Measurements from ENCODE around the gene VPREB1.

- TF ChIP-seq CTCF (IDR thresholded peaks at IDR 0.05) (no peak), ZNF317 (CRISPR knock-in tag; IDR thresholded peaks at IDR 0.05; ENCODE audit: borderline replicate concordance, low read depth) (no peak), GABPB1 (CRISPR knock-in tag; IDR thresholded peaks at IDR 0.05) (no peak), E2F1 (CRISPR knock-in tag; IDR thresholded peaks at IDR 0.05) (no peak)
Measured at GRCh38 chr22:22245935-22246525, 1.4 kb downstream of the VPREB1 start.

All from WTC11 (cell line).